Prostate gland (tissue), 2 donors: ENCODE data around the gene NBAS. TPM values are rescaled to one million over a fixed set of nuclear protein-coding genes. Genes with fewer than 3 reads are reported as not detected.

Source experiments
- DNase-seq: peaks from one replicate; pipeline ENCODE4 v3.0.0-alpha.2; 2019; ENCODE audit warnings: low spot score
- H3K27ac ChIP-seq, 2 donors: fragments of 200-600 bp; sonication (generic); 2 replicates each; pipeline ENCODE4 v1.5.1; 2017 to 2019
- H3K27me3 ChIP-seq: fragments of 200-600 bp; sonication (generic); replicated peaks from 2 replicates; pipeline ENCODE4 v1.5.1; 2019; ENCODE audit not compliant: insufficient read depth
- H3K36me3 ChIP-seq, 2 donors: fragments of 200-600 bp; sonication (generic); 1 replicate in 1 of 2; 2 replicates in 1 of 2; pipeline versions ENCODE4 v1.5.1 to v1.8.1; 2017 to 2019
- H3K4me1 ChIP-seq: fragments of 200-600 bp; sonication (generic); replicated peaks from 2 replicates; pipeline ENCODE4 v1.5.1; 2019
- H3K4me3 ChIP-seq, 2 donors: fragments of 200-600 bp; sonication (generic); 2 replicates each; pipeline ENCODE4 v1.5.1; 2017 to 2019
- H3K9me3 ChIP-seq: fragments of 200-600 bp; sonication (generic); 2 replicates; pipeline ENCODE4 v1.5.1; 2017
- POLR2A ChIP-seq: fragments of 450-650 bp; IDR thresholded peaks from one replicate; pipeline ENCODE4 v1.6.1; 2016; ENCODE audit warnings: antibody characterized with exemption, mild to moderate bottlenecking
- POLR2AphosphoS5 ChIP-seq: sonication (generic); formaldehyde crosslinking; IDR thresholded peaks from one replicate; pipeline ENCODE4 v1.6.1; 2017; ENCODE audit warnings: antibody characterized with exemption
- WGBS: methylation state at CpG from one replicate; pipeline ENCODE4 v1.1.5; 2018; 5-methylcytosine and 5-hydroxymethylcytosine counted together
- intact Hi-C: fragments of 100-400 bp; cut with DNase I; formaldehyde crosslinking; loops from one replicate; pipeline ENCODE4 v1.14.2; 2022
- total RNA-seq, 2 donors: library from RNA; depleted of rRNA; stranded (reverse); fragments of >200 nt; gene quantifications; one replicate each; pipeline ENCODE4 v1.1.0, GENCODE V29; 2016
- TF ChIP-seq, protein P1 (sequence below), 4 experiments: fragments of 200-600 bp in 2 of 4; fragments of 450-650 bp in 2 of 4; sonication (generic) in 2 of 4; IDR thresholded peaks; 1 replicate in 3 of 4; 2 replicates in 1 of 4; pipeline ENCODE4 v1.5.1; 2016 to 2019; ENCODE audit warnings: antibody characterized with exemption in 4 of 4, mild to moderate bottlenecking in 2 of 4, moderate library complexity in 2 of 4

NBAS gene
- total RNA-seq, 2 donors from 2014 or later: 34.8 to 55.0 TPM

DNA sequence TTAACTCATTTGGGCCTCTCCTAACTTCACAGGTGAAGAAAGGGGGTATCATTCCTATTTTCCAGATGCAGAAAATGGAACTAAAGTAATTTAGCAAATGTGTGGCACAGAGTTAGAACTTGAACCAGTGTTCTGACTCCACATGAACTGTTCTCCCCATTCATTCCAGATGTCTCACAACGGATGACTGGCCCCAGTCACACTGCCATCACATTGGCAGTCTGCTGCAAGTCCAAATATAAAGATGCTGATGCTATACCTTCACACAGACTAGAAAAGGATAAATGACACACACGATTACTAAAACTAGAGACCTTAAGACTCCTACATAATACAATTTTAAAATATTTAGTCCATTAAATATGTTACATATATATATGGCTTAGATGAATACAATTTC is 195.7 kb downstream of the NBAS start:
- H3K4me1 ChIP-seq: no peaks in the 10 kb centered on the region
- H3K27me3 ChIP-seq: no peaks in the 10 kb centered on the region
- TF ChIP-seq POLR2AphosphoS5 (no peak), POLR2A (no peak)
- TF ChIP-seq, protein P1, sequence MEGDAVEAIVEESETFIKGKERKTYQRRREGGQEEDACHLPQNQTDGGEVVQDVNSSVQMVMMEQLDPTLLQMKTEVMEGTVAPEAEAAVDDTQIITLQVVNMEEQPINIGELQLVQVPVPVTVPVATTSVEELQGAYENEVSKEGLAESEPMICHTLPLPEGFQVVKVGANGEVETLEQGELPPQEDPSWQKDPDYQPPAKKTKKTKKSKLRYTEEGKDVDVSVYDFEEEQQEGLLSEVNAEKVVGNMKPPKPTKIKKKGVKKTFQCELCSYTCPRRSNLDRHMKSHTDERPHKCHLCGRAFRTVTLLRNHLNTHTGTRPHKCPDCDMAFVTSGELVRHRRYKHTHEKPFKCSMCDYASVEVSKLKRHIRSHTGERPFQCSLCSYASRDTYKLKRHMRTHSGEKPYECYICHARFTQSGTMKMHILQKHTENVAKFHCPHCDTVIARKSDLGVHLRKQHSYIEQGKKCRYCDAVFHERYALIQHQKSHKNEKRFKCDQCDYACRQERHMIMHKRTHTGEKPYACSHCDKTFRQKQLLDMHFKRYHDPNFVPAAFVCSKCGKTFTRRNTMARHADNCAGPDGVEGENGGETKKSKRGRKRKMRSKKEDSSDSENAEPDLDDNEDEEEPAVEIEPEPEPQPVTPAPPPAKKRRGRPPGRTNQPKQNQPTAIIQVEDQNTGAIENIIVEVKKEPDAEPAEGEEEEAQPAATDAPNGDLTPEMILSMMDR (IDR thresholded peaks at IDR 0.05): no peak
- intact Hi-C loops: no loop called here
- no peak for DNase-seq
- H3K9me3 ChIP-seq: no peaks in the 10 kb centered on the region
- H3K36me3 ChIP-seq: no peaks in the 10 kb centered on the region
- H3K4me3 ChIP-seq: no peak overlapping the region
- no peak overlapping the region for H3K27ac ChIP-seq
- WGBS: 45% methylated on average over 2 of the region's 2 CpGs

DNA sequence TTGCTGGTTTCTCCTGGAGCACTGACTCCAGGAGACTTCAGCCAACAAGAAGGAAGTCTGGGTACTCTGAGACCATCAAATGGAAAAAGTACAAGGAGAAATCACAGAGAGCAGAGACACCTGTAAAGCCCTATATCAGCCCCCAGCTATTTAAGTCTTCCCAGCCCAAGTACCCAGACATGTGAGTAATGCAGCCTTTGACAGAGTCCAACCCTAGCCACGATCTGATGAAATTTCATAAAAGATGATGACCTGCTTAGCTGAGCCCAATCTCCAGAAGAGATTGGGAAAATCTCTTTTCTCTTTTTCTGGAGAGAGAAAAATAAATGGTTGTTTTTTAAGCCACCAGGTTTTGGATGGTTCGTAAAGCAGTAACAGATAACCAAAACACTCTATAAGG is 196.6 kb downstream of the NBAS start:
- Histone ChIP-seq H3K36me3 (no peaks in the 10 kb centered on the region), H3K4me3 (no peak overlapping the region), H3K9me3 (no peaks in the 10 kb centered on the region), H3K27ac (no peak overlapping the region), H3K27me3 (no peaks in the 10 kb centered on the region), H3K4me1 (no peaks in the 10 kb centered on the region)
- WGBS: 99% methylated on average over 2 of the region's 2 CpGs
- no peak for DNase-seq
- TF ChIP-seq, protein P1 (IDR thresholded peaks at IDR 0.05): no peak
- intact Hi-C loops: no loop called here

DNA sequence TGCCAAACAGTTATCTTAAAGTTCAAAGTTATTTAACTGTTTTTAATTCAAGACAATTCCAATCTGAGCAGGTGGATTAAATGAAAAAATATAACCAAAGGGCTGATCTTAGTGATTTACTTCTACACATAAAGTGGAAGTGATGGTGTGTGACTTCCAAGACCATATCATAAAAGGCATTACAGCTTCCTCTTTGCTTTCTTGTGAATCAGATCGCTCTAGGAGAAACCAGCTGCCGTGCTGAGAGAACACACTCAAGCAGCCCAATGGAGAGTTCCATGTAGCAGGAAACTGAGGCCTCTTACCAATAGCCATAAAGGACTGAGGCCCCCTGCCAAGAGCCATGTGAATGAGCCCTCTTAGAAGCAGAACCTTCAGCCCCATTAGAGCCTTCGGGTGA is 197.4 kb downstream of the NBAS start:
- intact Hi-C loops: no loop called here
- no peak for DNase-seq
- 84% methylated on average over 3 of the region's 3 CpGs for WGBS
- Histone ChIP-seq H3K36me3 (no peaks in the 10 kb centered on the region), H3K4me1 (no peaks in the 10 kb centered on the region), H3K27me3 (no peaks in the 10 kb centered on the region), H3K4me3 (no peak overlapping the region), H3K27ac (no peak overlapping the region), H3K9me3 (no peaks in the 10 kb centered on the region)
- TF ChIP-seq POLR2A (no peak), POLR2AphosphoS5 (no peak)
- TF ChIP-seq, protein P1 (IDR thresholded peaks at IDR 0.05): no peak

DNA sequence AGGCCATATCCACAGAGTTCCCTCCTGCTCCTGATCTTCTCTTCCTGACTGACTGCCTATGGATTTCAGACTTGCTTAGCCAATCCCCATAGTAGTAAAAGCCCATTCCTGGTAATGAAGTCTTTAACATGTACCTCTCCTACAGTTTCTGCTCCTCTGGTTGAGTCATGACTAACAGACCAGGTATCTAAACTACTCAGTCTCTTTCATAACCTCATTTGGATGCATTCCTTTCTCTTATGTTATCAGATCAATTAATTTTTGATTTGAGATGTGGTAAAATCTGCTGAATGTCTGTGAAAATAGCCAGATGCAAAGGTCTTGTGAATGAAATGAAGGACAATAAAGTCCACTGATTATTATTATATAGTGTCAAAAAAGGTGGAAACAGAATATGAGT is 198.0 kb downstream of the NBAS start:
- Histone ChIP-seq H3K27ac (no peak overlapping the region), H3K9me3 (no peaks in the 10 kb centered on the region), H3K4me3 (no peak overlapping the region), H3K27me3 (no peaks in the 10 kb centered on the region), H3K4me1 (no peaks in the 10 kb centered on the region), H3K36me3 (no peaks in the 10 kb centered on the region)
- intact Hi-C loops: no loop called here
- DNase-seq: no peak
- TF ChIP-seq, protein P1 (IDR thresholded peaks at IDR 0.05): no peak
- TF ChIP-seq POLR2AphosphoS5 (no peak), POLR2A (no peak)

DNA sequence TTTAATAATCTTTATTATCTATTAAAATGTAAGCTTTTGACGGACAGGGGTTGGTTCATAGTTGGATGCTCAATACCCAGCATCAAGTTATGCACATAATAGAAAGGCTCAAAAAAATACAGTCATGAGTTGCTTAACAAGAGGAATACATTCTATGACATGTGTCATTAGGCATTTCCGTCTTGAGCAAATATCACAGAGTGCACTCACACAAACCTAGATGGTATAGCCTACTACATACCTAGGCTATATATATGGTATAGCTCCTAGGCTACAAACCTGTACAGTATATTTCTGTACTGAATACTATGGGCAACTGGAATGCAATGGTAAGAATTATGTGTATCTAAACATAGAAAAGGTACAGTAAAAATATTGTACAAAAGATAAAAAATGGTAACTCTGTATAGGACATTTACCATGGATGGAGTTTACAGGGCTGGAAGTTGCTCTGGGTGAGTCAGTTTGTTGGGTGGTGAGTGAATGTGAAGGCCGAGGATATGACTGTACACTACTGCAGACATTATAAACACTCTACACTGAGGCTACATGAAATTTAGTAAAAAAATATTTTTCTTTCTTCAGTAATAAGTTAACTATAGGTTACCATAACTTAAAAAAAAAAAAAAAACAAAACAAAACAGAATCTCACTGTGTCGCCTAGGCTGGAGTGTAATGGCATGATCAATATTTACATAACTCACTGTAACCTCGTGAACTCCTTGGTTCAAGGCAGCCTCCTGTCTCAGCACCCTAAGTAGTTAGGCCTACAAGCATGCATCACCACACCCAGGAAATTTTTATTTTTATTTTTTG is 201.2 kb downstream of the NBAS start:
- Histone ChIP-seq H3K27ac (no peak overlapping the region), H3K9me3 (no peaks in the 10 kb centered on the region), H3K4me3 (no peak overlapping the region), H3K27me3 (no peaks in the 10 kb centered on the region), H3K4me1 (no peaks in the 10 kb centered on the region), H3K36me3 (no peaks in the 10 kb centered on the region)
- TF ChIP-seq POLR2A (no peak), POLR2AphosphoS5 (no peak)
- TF ChIP-seq, protein P1 (IDR thresholded peaks at IDR 0.05): no peak
- intact Hi-C loops: no loop called here
- 80% methylated on average over 5 of the region's 5 CpGs for WGBS
- no peak for DNase-seq
